HG02840 (cell line): Measurements from ENCODE around the gene TOX2.

ENCODE experiments used
- ATAC-seq: cut with Tn5 transposase; IDR thresholded peaks from one replicate; pipeline ENCODE4 v1.9.1; 2021; ENCODE audit warnings: mild to moderate bottlenecking, moderate library complexity, moderate number of reproducible peaks; ENCODE audit not compliant: unreplicated experiment, low FRiP score

TOX2 gene

GRCh38 chr20:44113618-44114376 is 199.1 kb downstream of the TOX2 start:
- ATAC-seq, result no peak

- ATAC-seq, result no peak
Measured at GRCh38 chr20:44115181-44115580, 200.5 kb downstream of the TOX2 start.

GRCh38 chr20:44115762-44116644 is 201.4 kb downstream of the TOX2 start:
- ATAC-seq, result no peak

GRCh38 chr20:44117296-44118184 is 202.9 kb downstream of the TOX2 start:
- ATAC-seq, result no peak

- ATAC-seq, result no peak
Measured at GRCh38 chr20:44118185-44119033, 203.8 kb downstream of the TOX2 start.
